Mesendoderm (in vitro differentiated cells): ENCODE data around the gene CDC42EP3.

Experiments used
- DNase-seq: peaks from one replicate; pipeline ENCODE4 v3.0.0; 2013
- H2AK5ac ChIP-seq: 2 replicates; pipeline ENCODE4 v1.6.1; 2013; ENCODE audit warnings: low read length, inconsistent platforms
- H2BK120ac ChIP-seq: 2 replicates; pipeline ENCODE4 v1.6.1; 2013; ENCODE audit warnings: low read depth, mild to moderate bottlenecking, low read length, moderate library complexity, mixed read lengths
- H2BK15ac ChIP-seq: replicated peaks from 2 replicates; pipeline ENCODE4 v1.6.1; 2013; ENCODE audit warnings: low read depth, mild to moderate bottlenecking, moderate library complexity
- H2BK5ac ChIP-seq: 2 replicates; pipeline ENCODE4 v1.6.1; 2013; ENCODE audit warnings: low read length, inconsistent platforms
- H3K18ac ChIP-seq: 2 replicates; pipeline ENCODE4 v1.6.1; 2013; ENCODE audit warnings: mild to moderate bottlenecking, low read length, mixed read lengths
- H3K23ac ChIP-seq: one replicate; pipeline ENCODE4 v1.6.1; 2013; ENCODE audit warnings: low read length
- H3K27ac ChIP-seq: 2 replicates; pipeline ENCODE4 v1.5.1; 2013; ENCODE audit warnings: low read depth, mild to moderate bottlenecking, inconsistent platforms, low read length, moderate library complexity
- H3K27me3 ChIP-seq: 2 replicates; pipeline ENCODE4 v1.6.1; 2013; ENCODE audit warnings: low read length, control low read depth, mild to moderate bottlenecking, inconsistent platforms; ENCODE audit not compliant: insufficient read depth, poor library complexity
- H3K36me3 ChIP-seq: 2 replicates; pipeline ENCODE4 v1.6.1; 2013; ENCODE audit warnings: low read length, inconsistent platforms; ENCODE audit not compliant: control insufficient read depth, insufficient read depth
- H3K4ac ChIP-seq: one replicate; pipeline ENCODE4 v1.6.1; 2013; ENCODE audit warnings: low read depth, mild to moderate bottlenecking, low read length, moderate library complexity
- H3K4me1 ChIP-seq: 2 replicates; pipeline ENCODE4 v1.6.1; 2013; ENCODE audit warnings: low read depth, low read length, inconsistent platforms; ENCODE audit not compliant: control insufficient read depth
- H3K4me2 ChIP-seq: 2 replicates; pipeline ENCODE4 v1.6.1; 2013; ENCODE audit warnings: low read length
- H3K4me3 ChIP-seq: 2 replicates; pipeline ENCODE4 v1.5.1; 2013; ENCODE audit warnings: mild to moderate bottlenecking, low read length
- H3K56ac ChIP-seq: one replicate; pipeline ENCODE4 v1.6.1; 2013; ENCODE audit warnings: low read length
- H3K79me1 ChIP-seq: 2 replicates; pipeline ENCODE4 v1.6.1; 2013; ENCODE audit warnings: low read length, inconsistent platforms
- H3K79me2 ChIP-seq: 2 replicates; pipeline ENCODE4 v1.6.1; 2013; ENCODE audit warnings: mild to moderate bottlenecking, low read length; ENCODE audit not compliant: control insufficient read depth, insufficient read depth
- H3K9ac ChIP-seq: 2 replicates; pipeline ENCODE4 v1.6.1; 2013; ENCODE audit warnings: low read length, inconsistent platforms
- H4K5ac ChIP-seq: one replicate; pipeline ENCODE4 v1.6.1; 2013; ENCODE audit warnings: low read length
- H4K8ac ChIP-seq: one replicate; pipeline ENCODE4 v1.6.1; 2013; ENCODE audit warnings: low read depth, mild to moderate bottlenecking, control low read depth, low read length, moderate library complexity
- WGBS: extraction: QIAGEN DNeasy Blood & Tissue Kit; methylation state at CpG from one replicate; pipeline ENCODE4 v1.1.7; 2013; ENCODE audit warnings: low lambda C conversion rate, missing lambda C conversion rate; ENCODE audit not compliant: insufficient coverage; ENCODE audit errors: extremely low coverage; 5-methylcytosine and 5-hydroxymethylcytosine counted together

The CDC42EP3 gene

GRCh38 chr2:37610638-37611289 lies 60.7 kb downstream of the CDC42EP3 start:
- Histone ChIP-seq H2BK15ac (no peak overlapping the region), H3K4me2 (no peak overlapping the region), H2BK5ac (no peak overlapping the region), H3K27ac (no peak overlapping the region), H3K79me2 (no peaks in the 10 kb centered on the region), H3K36me3 (no peaks in the 10 kb centered on the region), H3K4me3 (no peak overlapping the region), H4K5ac (no peak overlapping the region), H3K23ac (no peak overlapping the region), H3K56ac (no peak overlapping the region), H2AK5ac (no peak overlapping the region), H3K27me3 (no peaks in the 10 kb centered on the region), H3K4ac (no peak overlapping the region), H3K4me1 (no peaks in the 10 kb centered on the region), H3K79me1 (no peaks in the 10 kb centered on the region), H4K8ac (no peak overlapping the region), H2BK120ac (no peak overlapping the region), H3K9ac (no peak overlapping the region), H3K18ac (no peak overlapping the region)
- no peak for DNase-seq
- no CpG with 5 or more reads among the region's 5 CpGs for WGBS

- Histone ChIP-seq H3K79me2 (no peaks in the 10 kb centered on the region), H3K4me2 (no peak overlapping the region), H3K36me3 (no peaks in the 10 kb centered on the region), H3K4me1 (no peaks in the 10 kb centered on the region), H3K23ac (no peak overlapping the region), H3K18ac (no peak overlapping the region), H3K27ac (no peak overlapping the region), H3K4ac (no peak overlapping the region), H2BK5ac (no peak overlapping the region), H3K79me1 (no peaks in the 10 kb centered on the region), H4K5ac (no peak overlapping the region), H3K56ac (no peak overlapping the region), H2BK15ac (no peak overlapping the region), H3K4me3 (no peak overlapping the region), H2AK5ac (no peak overlapping the region), H4K8ac (no peak overlapping the region), H3K9ac (no peak overlapping the region), H3K27me3 (no peaks in the 10 kb centered on the region), H2BK120ac (no peak overlapping the region)
- DNase-seq = no peak
- WGBS = no CpG with 5 or more reads among the region's 6 CpGs
Observed at GRCh38 chr2:37609782-37610181, 61.7 kb downstream of the CDC42EP3 start.

- Histone ChIP-seq H3K79me1 (no peaks in the 10 kb centered on the region), H4K8ac (no peak overlapping the region), H3K4me3 (no peak overlapping the region), H2AK5ac (no peak overlapping the region), H3K18ac (no peak overlapping the region), H3K27ac (no peak overlapping the region), H2BK15ac (no peak overlapping the region), H3K56ac (no peak overlapping the region), H3K36me3 (no peaks in the 10 kb centered on the region), H2BK5ac (no peak overlapping the region), H3K4me1 (no peaks in the 10 kb centered on the region), H2BK120ac (no peak overlapping the region), H3K9ac (no peak overlapping the region), H3K79me2 (no peaks in the 10 kb centered on the region), H3K23ac (no peak overlapping the region), H3K27me3 (no peaks in the 10 kb centered on the region), H3K4ac (no peak overlapping the region), H3K4me2 (no peak overlapping the region), H4K5ac (no peak overlapping the region)
- DNase-seq = no peak
Observed at GRCh38 chr2:37604716-37605115, 66.7 kb downstream of the CDC42EP3 start.

GRCh38 chr2:37602702-37603101 lies 68.7 kb downstream of the CDC42EP3 start:
- no peak overlapping the region for H4K8ac ChIP-seq
- no peak for DNase-seq
- H3K56ac ChIP-seq = no peak overlapping the region
- no peak overlapping the region for H3K4me2 ChIP-seq
- H3K4me1 ChIP-seq = no peaks in the 10 kb centered on the region
- H3K9ac ChIP-seq = no peak overlapping the region
- no peak overlapping the region for H2BK120ac ChIP-seq
- H3K18ac ChIP-seq = no peak overlapping the region
- no peak overlapping the region for H2BK15ac ChIP-seq
- H4K5ac ChIP-seq = no peak overlapping the region
- H2AK5ac ChIP-seq = no peak overlapping the region
- H3K23ac ChIP-seq = no peak overlapping the region
- H3K4me3 ChIP-seq = no peak overlapping the region
- no peaks in the 10 kb centered on the region for H3K79me2 ChIP-seq
- H2BK5ac ChIP-seq = no peak overlapping the region
- H3K36me3 ChIP-seq = no peaks in the 10 kb centered on the region
- H3K4ac ChIP-seq = no peak overlapping the region
- no peak overlapping the region for H3K27ac ChIP-seq
- no peaks in the 10 kb centered on the region for H3K27me3 ChIP-seq
- H3K79me1 ChIP-seq = no peaks in the 10 kb centered on the region

GRCh38 chr2:37602040-37602439 lies 69.4 kb downstream of the CDC42EP3 start:
- no peak for DNase-seq
- no peaks in the 10 kb centered on the region for H3K79me2 ChIP-seq
- no peak overlapping the region for H3K27ac ChIP-seq
- WGBS = no CpG with 5 or more reads among the region's 2 CpGs
- no peak overlapping the region for H2BK15ac ChIP-seq
- no peak overlapping the region for H2BK120ac ChIP-seq
- H4K8ac ChIP-seq = no peak overlapping the region
- H3K18ac ChIP-seq = no peak overlapping the region
- H2BK5ac ChIP-seq = no peak overlapping the region
- no peak overlapping the region for H3K4me2 ChIP-seq
- no peak overlapping the region for H3K9ac ChIP-seq
- no peaks in the 10 kb centered on the region for H3K79me1 ChIP-seq
- no peak overlapping the region for H4K5ac ChIP-seq
- H2AK5ac ChIP-seq = no peak overlapping the region
- H3K36me3 ChIP-seq = no peaks in the 10 kb centered on the region
- H3K56ac ChIP-seq = no peak overlapping the region
- no peak overlapping the region for H3K4me3 ChIP-seq
- H3K27me3 ChIP-seq = no peaks in the 10 kb centered on the region
- no peaks in the 10 kb centered on the region for H3K4me1 ChIP-seq
- no peak overlapping the region for H3K4ac ChIP-seq
- no peak overlapping the region for H3K23ac ChIP-seq

GRCh38 chr2:37601569-37601968 lies 69.9 kb downstream of the CDC42EP3 start:
- Histone ChIP-seq H2BK15ac (no peak overlapping the region), H2BK120ac (no peak overlapping the region), H3K27ac (no peak overlapping the region), H3K9ac (no peak overlapping the region), H3K4me3 (no peak overlapping the region), H3K56ac (no peak overlapping the region), H3K18ac (no peak overlapping the region), H3K4me1 (no peaks in the 10 kb centered on the region), H3K79me1 (no peaks in the 10 kb centered on the region), H3K4ac (no peak overlapping the region), H3K36me3 (no peaks in the 10 kb centered on the region), H2BK5ac (no peak overlapping the region), H2AK5ac (no peak overlapping the region), H4K5ac (no peak overlapping the region), H4K8ac (no peak overlapping the region), H3K27me3 (no peaks in the 10 kb centered on the region), H3K23ac (no peak overlapping the region), H3K79me2 (no peaks in the 10 kb centered on the region), H3K4me2 (no peak overlapping the region)
- no CpG with 5 or more reads among the region's 1 CpG for WGBS
- no peak for DNase-seq
